Fibroblast of villous mesenchyme (primary cell): ENCODE measurements around the gene ZDHHC20. TPM values are rescaled to one million over a fixed set of nuclear protein-coding genes. Genes with fewer than 3 reads are reported as not detected.

Experiments used
- DNase-seq: peaks from one replicate; pipeline ENCODE4 v3.0.0-alpha.2; 2010; ENCODE audit warnings: low read depth
- H3K4me3 ChIP-seq: 2 replicates; pipeline ENCODE4 v1.5.1; 2011; ENCODE audit warnings: low read depth, mild to moderate bottlenecking, low read length
- total RNA-seq: library from RNA; depleted of rRNA; stranded (reverse); fragments of >200 nt; gene quantifications from 2 replicates; pipeline ENCODE4 v1.2.3, GENCODE V29; 2012
- TF ChIP-seq, protein P1 (sequence below): IDR thresholded peaks from 2 replicates; pipeline ENCODE4 v1.5.1; 2012; ENCODE audit warnings: low read depth, mild to moderate bottlenecking, low read length; ENCODE audit not compliant: insufficient read depth

Gene ZDHHC20
- total RNA-seq, 1 donor = 137 TPM

DNA sequence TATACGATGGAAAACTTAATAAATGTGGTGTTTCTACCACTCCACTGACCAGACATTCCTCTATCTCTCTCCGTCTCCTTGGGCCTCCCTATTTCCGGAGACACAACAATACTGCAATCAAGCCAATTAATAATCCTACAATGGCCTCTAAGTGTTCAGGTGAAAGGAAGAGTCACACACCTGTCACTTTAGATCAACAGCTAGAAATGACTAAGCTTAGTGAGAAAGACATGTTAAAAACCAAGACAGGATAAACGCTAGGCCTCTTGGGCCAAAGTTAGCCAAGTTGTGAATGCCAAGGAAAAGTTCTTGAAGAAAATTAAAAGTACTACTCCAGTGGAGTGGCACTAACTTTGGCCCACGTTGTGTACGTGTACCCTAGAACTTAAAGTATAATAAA lies 22.5 kb downstream of the ZDHHC20 start:
- no peak overlapping the region for H3K4me3 ChIP-seq
- TF ChIP-seq, protein P1, sequence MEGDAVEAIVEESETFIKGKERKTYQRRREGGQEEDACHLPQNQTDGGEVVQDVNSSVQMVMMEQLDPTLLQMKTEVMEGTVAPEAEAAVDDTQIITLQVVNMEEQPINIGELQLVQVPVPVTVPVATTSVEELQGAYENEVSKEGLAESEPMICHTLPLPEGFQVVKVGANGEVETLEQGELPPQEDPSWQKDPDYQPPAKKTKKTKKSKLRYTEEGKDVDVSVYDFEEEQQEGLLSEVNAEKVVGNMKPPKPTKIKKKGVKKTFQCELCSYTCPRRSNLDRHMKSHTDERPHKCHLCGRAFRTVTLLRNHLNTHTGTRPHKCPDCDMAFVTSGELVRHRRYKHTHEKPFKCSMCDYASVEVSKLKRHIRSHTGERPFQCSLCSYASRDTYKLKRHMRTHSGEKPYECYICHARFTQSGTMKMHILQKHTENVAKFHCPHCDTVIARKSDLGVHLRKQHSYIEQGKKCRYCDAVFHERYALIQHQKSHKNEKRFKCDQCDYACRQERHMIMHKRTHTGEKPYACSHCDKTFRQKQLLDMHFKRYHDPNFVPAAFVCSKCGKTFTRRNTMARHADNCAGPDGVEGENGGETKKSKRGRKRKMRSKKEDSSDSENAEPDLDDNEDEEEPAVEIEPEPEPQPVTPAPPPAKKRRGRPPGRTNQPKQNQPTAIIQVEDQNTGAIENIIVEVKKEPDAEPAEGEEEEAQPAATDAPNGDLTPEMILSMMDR = no peak
- DNase-seq = no peak

DNA sequence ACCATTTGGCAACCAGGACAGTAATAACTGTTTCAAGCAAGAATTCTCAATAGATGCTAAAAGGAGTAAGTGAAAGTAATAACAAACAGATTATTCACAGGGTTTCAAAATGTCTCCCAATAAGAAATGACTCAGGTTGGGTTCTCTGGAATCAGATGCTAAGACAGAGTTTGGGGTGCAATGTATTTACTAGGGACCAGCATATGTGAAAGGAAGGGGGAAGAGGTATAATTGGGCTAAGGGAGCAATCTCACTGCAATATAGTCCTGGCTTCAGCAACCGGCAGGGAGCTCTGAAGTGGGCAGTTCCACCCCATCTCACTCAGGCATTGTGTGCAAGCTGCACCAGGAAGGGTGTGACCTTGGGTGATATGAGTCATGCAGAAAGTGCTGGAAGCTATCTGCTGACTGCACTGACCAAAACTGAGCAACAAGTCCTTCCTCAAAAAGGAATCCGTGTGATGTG lies 23.4 kb downstream of the ZDHHC20 start:
- peak; percentile 87 for DNase-seq
- H3K4me3 ChIP-seq = no peak overlapping the region
- TF ChIP-seq, protein P1 = no peak

DNA sequence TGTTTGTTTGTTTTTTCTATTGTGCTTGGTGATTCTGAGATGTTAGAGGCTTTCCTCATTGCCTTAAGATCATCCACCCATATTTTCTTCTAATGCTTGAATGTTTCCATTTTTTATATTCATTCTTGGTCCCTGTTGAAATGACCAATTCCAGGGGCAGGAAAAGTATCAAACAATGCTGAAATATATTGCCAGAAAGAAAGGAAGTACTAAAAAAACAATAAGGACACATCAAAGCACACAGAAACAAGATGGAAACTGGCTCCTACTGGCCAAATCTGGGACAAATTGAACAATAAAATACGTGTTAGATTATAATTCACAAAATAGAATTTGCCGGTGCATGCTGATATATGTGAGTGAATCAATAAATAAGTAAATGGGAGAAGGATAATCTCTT lies 23.9 kb downstream of the ZDHHC20 start:
- DNase-seq = no peak
- TF ChIP-seq, protein P1 = no peak
- H3K4me3 ChIP-seq = no peak overlapping the region

DNA sequence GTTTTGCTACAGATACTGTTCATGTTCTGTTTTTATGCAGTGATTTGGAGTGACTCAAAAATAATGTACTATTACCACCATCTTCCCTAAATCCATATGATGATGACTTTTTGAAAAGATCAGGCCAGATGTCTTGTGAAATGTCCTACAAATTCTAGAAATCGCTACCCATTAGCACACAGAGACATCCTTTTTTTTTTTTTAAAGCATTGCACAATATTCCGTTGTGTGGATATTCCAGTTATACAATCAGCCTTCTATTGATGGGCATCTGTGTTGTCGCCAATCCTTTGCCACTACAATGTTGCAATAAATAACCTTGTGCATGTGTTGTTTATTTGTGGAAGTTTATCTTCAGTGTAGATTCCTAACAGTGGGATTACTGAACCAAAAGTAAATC lies 24.5 kb downstream of the ZDHHC20 start:
- no peak for DNase-seq
- no peak overlapping the region for H3K4me3 ChIP-seq
- TF ChIP-seq, protein P1 = no peak

DNA sequence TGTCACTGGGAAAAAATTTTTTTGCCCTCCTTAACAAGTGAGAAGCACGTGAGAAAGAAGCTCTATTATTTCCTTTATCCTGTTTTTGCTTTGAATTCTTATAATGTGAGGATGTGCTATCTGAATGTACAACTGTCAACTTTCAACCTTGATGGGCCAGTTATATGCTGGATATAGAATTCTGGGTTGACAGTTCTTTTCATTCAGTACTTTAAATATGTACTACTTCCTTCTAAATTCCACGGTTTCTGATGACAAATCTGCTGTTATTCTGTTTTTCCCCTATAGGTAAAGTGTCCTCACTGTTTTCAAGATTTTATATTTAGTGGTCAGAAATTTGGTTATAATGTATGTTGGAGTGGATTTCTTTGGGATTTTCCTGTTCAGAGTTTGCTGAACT lies 29.9 kb downstream of the ZDHHC20 start:
- DNase-seq = no peak
- H3K4me3 ChIP-seq = no peak overlapping the region
- TF ChIP-seq, protein P1 = no peak

DNA sequence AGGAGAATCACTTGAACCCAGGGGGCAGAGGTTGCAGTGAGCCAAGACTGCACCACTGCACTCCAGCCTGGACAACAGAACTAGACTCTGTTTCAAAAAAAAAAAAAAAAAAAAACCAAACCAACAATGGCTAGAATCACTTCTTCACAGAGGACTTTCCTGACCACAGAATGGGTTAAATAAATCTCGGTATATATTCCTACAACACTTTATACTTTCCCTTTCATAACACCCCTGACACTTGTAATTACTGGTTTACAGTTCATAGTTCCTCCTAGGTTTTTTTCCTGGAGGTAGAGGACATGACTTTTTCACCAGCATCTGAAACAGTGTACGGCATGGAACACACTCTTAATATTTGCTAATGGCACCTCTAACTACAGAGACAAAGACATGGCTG lies 31.4 kb downstream of the ZDHHC20 start:
- no peak for DNase-seq
- H3K4me3 ChIP-seq = no peak overlapping the region
- TF ChIP-seq, protein P1 = no peak

DNA sequence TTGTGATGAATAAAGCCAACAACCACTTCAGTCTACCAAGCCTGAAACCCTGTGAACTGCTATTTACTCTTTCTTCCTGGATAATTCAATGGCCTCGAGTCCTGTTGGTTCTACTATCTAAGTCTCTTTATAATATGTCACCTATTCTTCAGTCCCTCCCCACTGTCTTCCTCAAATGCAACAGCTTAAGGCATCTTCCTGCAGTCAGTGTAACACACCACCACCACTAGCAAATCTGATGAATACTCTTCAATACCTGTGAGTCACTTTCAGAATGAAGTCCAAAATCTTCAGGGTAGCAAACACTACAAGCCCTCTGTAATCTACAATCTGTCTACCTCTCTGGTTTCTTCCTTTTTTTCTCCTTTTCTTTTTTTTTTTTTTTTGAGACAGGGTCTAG lies 32.9 kb downstream of the ZDHHC20 start:
- H3K4me3 ChIP-seq = no peak overlapping the region
- TF ChIP-seq, protein P1 = no peak
- no peak for DNase-seq
